Lung (tissue), 12 donors: ENCODE data around the gene RASSF5. TPM values are rescaled to one million over a fixed set of nuclear protein-coding genes. Genes with fewer than 3 reads are reported as not detected.

Experiments used
- ATAC-seq: fragments of 200-7000 bp; cut with Tn5 transposase; one replicate; pipeline ENCODE4 v1.9.1; 2020; ENCODE audit warnings: moderate number of reproducible peaks; ENCODE audit not compliant: insufficient read depth, low FRiP score
- DNase-seq, 3 donors: peaks; one replicate each; pipeline ENCODE4 v3.0.0-alpha.2; 2013 to 2017
- H3K27ac ChIP-seq, 2 donors: one replicate each; pipeline ENCODE4 v1.5.1; 2013; ENCODE audit warnings: mild to moderate bottlenecking in 2 of 2, moderate library complexity in 2 of 2, control low read depth in 1 of 2, inconsistent platforms in 1 of 2, low read depth in 1 of 2, low read length in 1 of 2
- H3K27me3 ChIP-seq, 3 donors: one replicate each; pipeline ENCODE4 v1.5.1; 2013; ENCODE audit warnings: low read length in 2 of 3; ENCODE audit not compliant: control insufficient read depth in 3 of 3, insufficient read depth in 3 of 3
- H3K36me3 ChIP-seq, 4 donors: one replicate each; pipeline ENCODE4 v1.5.1; 2013; ENCODE audit warnings: low read length in 4 of 4, mild to moderate bottlenecking in 1 of 4, moderate library complexity in 1 of 4; ENCODE audit not compliant: control insufficient read depth in 4 of 4, insufficient read depth in 4 of 4
- H3K4me1 ChIP-seq, 5 donors: one replicate each; pipeline ENCODE4 v1.5.1; 2013; ENCODE audit warnings: low read length in 5 of 5, mild to moderate bottlenecking in 2 of 5, moderate library complexity in 1 of 5; ENCODE audit not compliant: control insufficient read depth in 5 of 5, insufficient read depth in 5 of 5
- H3K4me3 ChIP-seq: one replicate; pipeline ENCODE4 v1.5.1; 2013; ENCODE audit warnings: mild to moderate bottlenecking, control low read depth, moderate library complexity
- H3K9ac ChIP-seq, 2 donors: one replicate each; pipeline ENCODE4 v1.5.1; 2013; ENCODE audit warnings: low read length in 2 of 2, control low read depth in 1 of 2; ENCODE audit not compliant: insufficient read depth in 1 of 2
- H3K9me3 ChIP-seq, 4 donors: one replicate each; pipeline ENCODE4 v1.5.1; 2013; ENCODE audit warnings: low read length in 3 of 4, mild to moderate bottlenecking in 1 of 4, moderate library complexity in 1 of 4; ENCODE audit not compliant: control insufficient read depth in 4 of 4, insufficient read depth in 3 of 4
- WGBS, 2 donors: extraction: QIAGEN DNeasy Blood & Tissue Kit; methylation state at CpG; one replicate each; pipeline ENCODE4 v1.1.7; 2013; 5-methylcytosine and 5-hydroxymethylcytosine counted together
- polyA plus RNA-seq, 2 donors: library from polyadenylated mRNA; stranded (reverse); fragments of 200-250 nt; gene quantifications; one replicate each; pipeline ENCODE4 v1.2.1, GENCODE V29; 2013
- total RNA-seq, 2 donors: library from RNA; depleted of rRNA in 1 of 2; stranded (reverse); fragments of >200 nt in 1 of 2; gene quantifications; one replicate each; pipeline ENCODE4 v1.2.1, GENCODE V29; 2014 to 2021
- TF ChIP-seq, protein P1 (sequence below): IDR thresholded peaks from 2 replicates; pipeline ENCODE4 v1.5.1; 2012; ENCODE audit warnings: mild to moderate bottlenecking; ENCODE audit errors: control extremely low read depth, extremely low read depth
- donor health status: control.
- donor health status: control.
- donor health status: Bipolar disorder and iron deficiency.
- donor health status: healthy.
- donor health status: DM: yes; HTN: yes; CAD: no.

The RASSF5 gene
- total and polyA plus RNA-seq, 4 donors, result 10.3 to 38.2 (median 30.7) TPM

DNA sequence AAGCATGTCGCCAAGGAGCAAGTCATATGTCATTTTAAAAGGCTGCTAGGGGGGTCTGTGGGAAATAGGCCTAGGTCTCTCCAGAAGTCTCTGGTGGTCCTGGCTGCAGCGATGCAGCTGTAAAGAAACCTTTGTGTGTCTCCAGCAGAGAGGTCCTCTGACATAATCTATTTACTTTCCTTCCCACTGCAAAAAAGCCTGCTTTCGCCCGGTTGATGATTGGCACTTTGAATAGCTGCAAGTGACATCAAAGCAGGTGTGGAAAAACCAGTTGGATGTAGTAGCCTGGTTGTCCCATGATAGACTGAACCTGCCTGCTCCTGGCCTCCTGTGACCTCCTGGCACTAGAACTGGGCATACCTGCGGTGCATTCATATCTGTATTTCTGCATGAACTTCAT lies 13.8 kb downstream of the RASSF5 start:
- no peak for ATAC-seq
- Histone ChIP-seq H3K27ac (no peak overlapping the region), H3K9ac (peak overlapping the region in 1 of 2 donors; percentile 30), H3K4me3 (no peak overlapping the region), H3K36me3 (no peaks in the 10 kb centered on the region), H3K4me1 (peaks cover 0 to 14% (median 5%) of the 10 kb centered on the region in 5 donors), H3K9me3 (peaks cover 0 to 2% (median 0%) of the 10 kb centered on the region in 4 donors), H3K27me3 (no peaks in the 10 kb centered on the region)
- DNase-seq, result peak; percentile 65 to 84 (median 67)
- 71 to 86% methylated on average over 5 of the region's 5 CpGs for WGBS, 2 donors
- TF ChIP-seq, protein P1, sequence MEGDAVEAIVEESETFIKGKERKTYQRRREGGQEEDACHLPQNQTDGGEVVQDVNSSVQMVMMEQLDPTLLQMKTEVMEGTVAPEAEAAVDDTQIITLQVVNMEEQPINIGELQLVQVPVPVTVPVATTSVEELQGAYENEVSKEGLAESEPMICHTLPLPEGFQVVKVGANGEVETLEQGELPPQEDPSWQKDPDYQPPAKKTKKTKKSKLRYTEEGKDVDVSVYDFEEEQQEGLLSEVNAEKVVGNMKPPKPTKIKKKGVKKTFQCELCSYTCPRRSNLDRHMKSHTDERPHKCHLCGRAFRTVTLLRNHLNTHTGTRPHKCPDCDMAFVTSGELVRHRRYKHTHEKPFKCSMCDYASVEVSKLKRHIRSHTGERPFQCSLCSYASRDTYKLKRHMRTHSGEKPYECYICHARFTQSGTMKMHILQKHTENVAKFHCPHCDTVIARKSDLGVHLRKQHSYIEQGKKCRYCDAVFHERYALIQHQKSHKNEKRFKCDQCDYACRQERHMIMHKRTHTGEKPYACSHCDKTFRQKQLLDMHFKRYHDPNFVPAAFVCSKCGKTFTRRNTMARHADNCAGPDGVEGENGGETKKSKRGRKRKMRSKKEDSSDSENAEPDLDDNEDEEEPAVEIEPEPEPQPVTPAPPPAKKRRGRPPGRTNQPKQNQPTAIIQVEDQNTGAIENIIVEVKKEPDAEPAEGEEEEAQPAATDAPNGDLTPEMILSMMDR, result no peak

DNA sequence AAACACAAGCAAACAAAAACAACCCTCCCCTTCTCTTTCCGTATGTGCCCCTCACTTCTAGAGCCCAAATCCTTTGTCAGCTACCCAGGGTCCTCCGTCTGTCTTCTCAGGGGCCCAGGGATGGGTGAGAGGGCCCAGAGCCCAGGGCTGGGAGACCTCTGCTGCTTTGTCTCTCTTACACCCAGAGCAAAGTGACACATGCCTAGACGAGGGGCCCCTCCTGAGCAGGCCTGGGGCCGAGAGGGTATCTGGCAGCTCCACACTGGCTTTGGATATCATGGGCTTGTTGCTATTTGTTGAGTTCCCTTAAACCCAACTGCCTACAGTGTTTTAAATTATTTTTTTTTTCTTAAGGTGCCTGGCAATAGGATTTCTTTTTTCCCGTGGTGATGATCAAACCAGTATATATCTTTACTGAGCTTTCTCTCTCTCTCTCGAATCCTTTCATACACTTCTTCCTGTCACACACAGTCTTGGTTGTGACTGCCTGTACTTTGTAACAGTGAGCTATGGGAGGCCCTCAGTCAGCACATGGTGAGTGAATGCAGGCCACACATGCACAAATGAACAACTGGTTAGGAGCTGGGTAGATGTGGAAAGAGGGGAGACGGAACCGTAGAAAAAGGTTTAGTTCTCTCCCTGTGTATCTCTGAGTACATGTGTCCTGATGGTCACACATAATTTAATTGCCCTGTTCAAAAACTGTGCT lies 14.5 kb downstream of the RASSF5 start:
- H3K27me3 ChIP-seq, result no peaks in the 10 kb centered on the region
- no peak for DNase-seq
- WGBS, 2 donors, result 83 to 88% methylated on average over 8 of the region's 8 CpGs

DNA sequence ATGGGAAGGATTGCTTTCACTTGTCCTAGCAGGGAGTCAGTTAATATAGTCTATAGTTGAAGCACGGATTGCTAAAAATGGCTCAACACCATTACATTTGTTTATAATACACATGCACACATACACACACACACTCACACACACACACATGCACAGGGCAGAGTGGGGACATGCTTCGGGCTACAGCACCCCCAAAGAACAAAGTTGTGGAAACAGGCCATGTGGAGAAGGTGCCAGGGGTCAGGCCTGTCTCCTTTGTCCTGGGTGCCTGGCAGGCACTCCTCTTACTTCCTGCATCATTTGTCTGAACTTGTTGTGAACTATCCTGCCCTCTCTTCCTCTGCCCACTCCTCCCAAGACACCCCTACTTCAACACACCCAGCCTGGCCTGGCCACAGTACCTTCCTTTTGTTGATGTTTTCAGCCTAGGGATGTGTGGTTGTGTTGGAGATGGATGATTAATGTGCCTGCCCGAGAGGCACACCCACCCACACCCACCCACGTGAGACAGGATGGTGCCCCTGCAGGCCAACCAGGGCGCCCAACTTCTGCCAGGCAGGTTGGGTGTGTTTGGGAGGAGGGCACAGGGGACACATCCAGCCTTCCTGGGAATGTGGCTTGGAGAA lies 17.5 kb downstream of the RASSF5 start:
- ATAC-seq (no peak), DNase-seq (no peak)
- Histone ChIP-seq H3K9ac (no peak overlapping the region), H3K4me3 (no peak overlapping the region), H3K4me1 (peaks cover 0 to 16% (median 5%) of the 10 kb centered on the region in 5 donors), H3K27me3 (no peaks in the 10 kb centered on the region), H3K27ac (no peak overlapping the region), H3K36me3 (no peaks in the 10 kb centered on the region), H3K9me3 (peaks cover 0 to 2% (median 0%) of the 10 kb centered on the region in 4 donors)
- 63 to 64% methylated on average over 5 of the region's 5 CpGs for WGBS, 2 donors
- TF ChIP-seq, protein P1, result no peak

More for the DNA sequence above, 14.5 kb downstream of the RASSF5 start:
- H3K4me1 ChIP-seq, result peaks cover 0 to 16% (median 5%) of the 10 kb centered on the region in 5 donors
- no peak for ATAC-seq
- H3K27ac ChIP-seq, result no peak overlapping the region
- no peak overlapping the region for H3K4me3 ChIP-seq
- TF ChIP-seq, protein P1, result no peak
- no peak overlapping the region for H3K9ac ChIP-seq
- peaks cover 0 to 2% (median 0%) of the 10 kb centered on the region in 4 donors for H3K9me3 ChIP-seq
- no peaks in the 10 kb centered on the region for H3K36me3 ChIP-seq
